Measurements from ENCODE around the gene HIRIP3.
"Not testable (repeated sequence)": the region's sequence is repeated elsewhere in the genome, so short reads cannot be mapped to it uniquely, and the experiment has no call there.

The HIRIP3 gene

GRCh38 chr16:29995324-29995910 lies at the start of gene HIRIP3:
TSS of gene HIRIP3 (minus strand) at chr16:29995617. CDS start at chr16:29995605, 12 bp downstream.
- H3K27me3 ChIP-seq (ENCODE audit: insufficient read depth, low read length, poor library complexity) = no peaks in the 10 kb centered on the region
- H3K4me3 ChIP-seq (ENCODE audit: low read depth in 1 of 2, low read length in 2 of 2) = peak within 1 kb of the TSS; percentile 77 to 96
- TF ChIP-seq CTCF (IDR thresholded peaks at IDR 0.05; ENCODE audit: borderline replicate concordance, extremely low read depth, low read length, poor library complexity, severe bottlenecking) (no peak), EZH2 (IDR thresholded peaks at IDR 0.05; ENCODE audit: borderline replicate concordance, low read depth, low read length, severe bottlenecking) (no peak)
- DNase-seq (peak; percentile 90), ATAC-seq (ENCODE audit: insufficient read depth, low read depth) (peak; percentile 52)
- peaks cover 72% of the 10 kb centered on the region for H3K36me3 ChIP-seq (ENCODE audit: insufficient read depth, low read length)
- H4K20me1 ChIP-seq (ENCODE audit: insufficient read depth, low read length) = 0 out of 2 replicates have a peak, but pooled peaks cover 3% of the 10 kb centered on the region
- H3K9me3 ChIP-seq (ENCODE audit: insufficient read depth, low read length, severe bottlenecking) = no peaks in the 10 kb centered on the region
- peaks cover 47% of the 10 kb centered on the region for H3K79me2 ChIP-seq (ENCODE audit: insufficient read depth, low read length)
- H3K4me1 ChIP-seq (ENCODE audit: insufficient read depth, low read length) = peaks cover 37% of the 10 kb centered on the region
- peak within 1 kb of the TSS; percentile 98 for H3K27ac ChIP-seq (ENCODE audit: low read length)
- H3K9ac ChIP-seq (ENCODE audit: low read depth, low read length) = peak within 1 kb of the TSS; percentile 84
- peak within 1 kb of the TSS; percentile 96 for H2AFZ ChIP-seq (ENCODE audit: low read depth, low read length)
- H3K4me2 ChIP-seq (ENCODE audit: insufficient read depth, low read length) = peak within 1 kb of the TSS; percentile 91

DNA sequence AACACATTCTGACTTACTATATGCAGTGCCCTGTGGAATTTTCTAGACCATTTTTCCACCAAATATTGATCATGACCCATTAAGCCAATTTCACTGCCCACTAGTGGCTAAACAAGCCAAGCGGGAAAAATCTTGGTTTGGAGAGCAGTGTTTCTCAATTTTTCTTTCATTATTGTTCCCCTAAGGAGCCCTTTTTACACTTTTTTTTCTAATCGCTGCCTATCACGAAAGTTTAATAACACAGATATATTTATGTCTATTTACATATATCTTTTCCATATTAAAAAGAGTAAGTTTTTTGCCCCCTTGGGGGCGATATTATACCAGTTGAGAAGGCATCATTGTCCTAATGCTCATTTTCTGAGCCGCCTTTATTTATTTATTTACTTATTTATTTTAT lies 46.4 kb upstream of the HIRIP3 start:
- H2AFZ ChIP-seq (ENCODE audit: low read depth, low read length) = no peak overlapping the region
- H3K79me2 ChIP-seq (ENCODE audit: insufficient read depth, low read length) = no peaks in the 10 kb centered on the region
- no peak overlapping the region for H3K27ac ChIP-seq (ENCODE audit: low read length)
- no peaks in the 10 kb centered on the region for H3K9me3 ChIP-seq (ENCODE audit: insufficient read depth, low read length, severe bottlenecking)
- H3K4me3 ChIP-seq (ENCODE audit: low read depth in 1 of 2, low read length in 2 of 2) = no peak overlapping the region
- no peaks in the 10 kb centered on the region for H3K4me1 ChIP-seq (ENCODE audit: insufficient read depth, low read length)
- H3K9ac ChIP-seq (ENCODE audit: low read depth, low read length) = no peak overlapping the region
- no peaks in the 10 kb centered on the region for H4K20me1 ChIP-seq (ENCODE audit: insufficient read depth, low read length)
- H3K36me3 ChIP-seq (ENCODE audit: insufficient read depth, low read length) = no peaks in the 10 kb centered on the region
- no peak for DNase-seq
- no peaks in the 10 kb centered on the region for H3K27me3 ChIP-seq (ENCODE audit: insufficient read depth, low read length, poor library complexity)
- TF ChIP-seq EZH2 (IDR thresholded peaks at IDR 0.05; ENCODE audit: borderline replicate concordance, low read depth, low read length, severe bottlenecking) (no peak), CTCF (IDR thresholded peaks at IDR 0.05; ENCODE audit: borderline replicate concordance, extremely low read depth, low read length, poor library complexity, severe bottlenecking) (peak; percentile 43)
- no peak for ATAC-seq (ENCODE audit: insufficient read depth, low read depth)
- no peak overlapping the region for H3K4me2 ChIP-seq (ENCODE audit: insufficient read depth, low read length)

DNA sequence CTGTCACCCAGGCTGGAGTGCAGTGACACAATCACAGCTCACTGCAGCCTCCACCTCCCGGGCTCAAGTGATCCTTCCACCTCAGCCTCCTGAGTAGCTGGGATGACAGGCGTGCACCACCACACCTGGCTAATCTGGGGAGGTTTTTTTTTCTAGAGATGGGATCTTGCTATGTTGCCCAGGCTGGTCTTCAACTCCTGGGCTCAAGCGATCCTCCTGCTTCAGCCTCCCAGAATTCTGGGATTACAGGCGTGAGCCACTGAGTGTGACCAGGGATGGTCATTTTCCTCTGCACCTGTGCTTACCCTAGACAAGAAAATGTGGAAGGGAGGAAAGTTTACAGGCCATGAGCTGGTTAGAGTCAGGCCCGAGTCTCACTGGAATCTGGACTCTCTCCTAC lies 45.3 kb upstream of the HIRIP3 start:
- H3K4me1 ChIP-seq (ENCODE audit: insufficient read depth, low read length); H3K9ac ChIP-seq (ENCODE audit: low read depth, low read length); ATAC-seq (ENCODE audit: insufficient read depth, low read depth); H3K27ac ChIP-seq (ENCODE audit: low read length); H3K79me2 ChIP-seq (ENCODE audit: insufficient read depth, low read length); H4K20me1 ChIP-seq (ENCODE audit: insufficient read depth, low read length); H3K36me3 ChIP-seq (ENCODE audit: insufficient read depth, low read length); DNase-seq; H2AFZ ChIP-seq (ENCODE audit: low read depth, low read length); H3K4me2 ChIP-seq (ENCODE audit: insufficient read depth, low read length); H3K9me3 ChIP-seq (ENCODE audit: insufficient read depth, low read length, severe bottlenecking); H3K4me3 ChIP-seq (ENCODE audit: low read depth in 1 of 2, low read length in 2 of 2); H3K27me3 ChIP-seq (ENCODE audit: insufficient read depth, low read length, poor library complexity): not testable (repeated sequence)

DNA sequence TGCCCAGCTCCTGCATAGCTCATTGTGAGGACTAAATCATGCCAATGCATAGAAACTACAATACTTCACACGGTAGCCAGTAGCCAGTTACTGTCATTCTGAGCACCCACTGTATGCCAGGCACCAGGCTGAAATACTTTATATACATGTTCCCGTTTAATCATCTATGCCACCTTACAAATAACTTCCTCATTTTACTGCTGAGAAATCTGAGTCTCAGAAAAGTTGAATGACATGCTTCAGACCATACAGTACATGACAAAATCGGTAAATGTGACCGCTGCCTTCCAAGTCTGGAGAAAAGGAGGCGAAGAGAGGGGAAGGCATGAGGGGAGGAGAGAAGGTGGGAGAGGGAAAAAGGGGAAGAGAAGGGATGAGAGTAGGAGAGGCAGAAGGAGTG lies 44.8 kb upstream of the HIRIP3 start:
- Histone ChIP-seq H3K27ac (ENCODE audit: low read length) (no peak overlapping the region), H3K9me3 (ENCODE audit: insufficient read depth, low read length, severe bottlenecking) (no peaks in the 10 kb centered on the region), H3K79me2 (ENCODE audit: insufficient read depth, low read length) (no peaks in the 10 kb centered on the region), H2AFZ (ENCODE audit: low read depth, low read length) (no peak overlapping the region), H3K9ac (ENCODE audit: low read depth, low read length) (no peak overlapping the region), H3K27me3 (ENCODE audit: insufficient read depth, low read length, poor library complexity) (no peaks in the 10 kb centered on the region), H3K36me3 (ENCODE audit: insufficient read depth, low read length) (no peaks in the 10 kb centered on the region), H3K4me3 (ENCODE audit: low read depth in 1 of 2, low read length in 2 of 2) (no peak overlapping the region), H3K4me1 (ENCODE audit: insufficient read depth, low read length) (no peaks in the 10 kb centered on the region), H3K4me2 (ENCODE audit: insufficient read depth, low read length) (no peak overlapping the region), H4K20me1 (ENCODE audit: insufficient read depth, low read length) (no peaks in the 10 kb centered on the region)
- ATAC-seq (ENCODE audit: insufficient read depth, low read depth) = no peak
- no peak for DNase-seq
- TF ChIP-seq CTCF (IDR thresholded peaks at IDR 0.05; ENCODE audit: borderline replicate concordance, extremely low read depth, low read length, poor library complexity, severe bottlenecking) = no peak
- no peak for TF ChIP-seq EZH2 (IDR thresholded peaks at IDR 0.05; ENCODE audit: borderline replicate concordance, low read depth, low read length, severe bottlenecking)

Measured in DND-41 (cell line).